Fibroblast of lung (primary cell): ENCODE results near the gene PCGF5.

Experiments used
- CTCF ChIP-seq, 2 donors: IDR thresholded peaks in 1 of 2; conservative IDR thresholded peaks in 1 of 2; 1 replicate in 1 of 2; 2 replicates in 1 of 2; pipeline ENCODE4 v1.5.1; 2011 to 2012; ENCODE audit warnings: low read length in 2 of 2, control low read depth in 1 of 2, inconsistent platforms in 1 of 2, low read depth in 1 of 2, mild to moderate bottlenecking in 1 of 2
- EZH2 ChIP-seq: IDR thresholded peaks from 2 replicates; pipeline ENCODE4 v1.5.1; 2012; ENCODE audit warnings: low read length, control low read depth, mild to moderate bottlenecking; ENCODE audit errors: missing control alignments

- TF ChIP-seq EZH2 (no peak), CTCF (conservative IDR thresholded peaks at IDR 0.05 in 1 of 2, IDR thresholded peaks at IDR 0.05 in 1 of 2; ENCODE audit: low read depth in 1 of 2, low read length in 2 of 2) (no peak)
These were observed 5.6 kb upstream of the PCGF5 start for GRCh38 chr10:91214911-91215310.
